Epithelial cell of prostate (primary cell): ENCODE results near the gene NHS.

Experiments used
- DNase-seq: peaks from one replicate; pipeline ENCODE4 v3.0.0-alpha.2; 2011; ENCODE audit warnings: low read depth, low spot score
- H3K27ac ChIP-seq: fragments of 450-650 bp; 2 replicates; pipeline ENCODE4 v1.5.1; 2017; ENCODE audit warnings: mild to moderate bottlenecking

The NHS gene

DNA sequence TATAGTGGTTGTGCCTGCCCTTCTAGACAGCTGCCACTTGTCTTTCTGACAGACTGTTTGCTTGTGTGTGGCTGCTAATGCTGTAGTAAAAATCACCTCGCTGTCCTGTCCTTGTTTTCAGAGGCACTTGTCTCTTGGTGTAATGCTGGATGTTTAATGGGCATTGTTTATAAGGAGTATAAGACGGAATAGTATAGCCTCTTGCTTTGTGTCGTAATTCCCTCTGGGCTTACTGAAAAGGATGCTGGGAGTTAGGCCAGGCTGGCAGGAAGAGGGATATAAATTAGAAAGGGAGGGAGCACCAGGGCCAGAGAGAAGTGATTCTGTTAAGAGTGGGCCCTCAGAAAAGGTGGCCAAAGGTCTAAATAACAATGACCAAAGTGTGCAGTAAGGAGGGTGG, 29.0 kb downstream of the NHS start:
- no peak for DNase-seq
- H3K27ac ChIP-seq, result peak overlapping the region; percentile 77

DNA sequence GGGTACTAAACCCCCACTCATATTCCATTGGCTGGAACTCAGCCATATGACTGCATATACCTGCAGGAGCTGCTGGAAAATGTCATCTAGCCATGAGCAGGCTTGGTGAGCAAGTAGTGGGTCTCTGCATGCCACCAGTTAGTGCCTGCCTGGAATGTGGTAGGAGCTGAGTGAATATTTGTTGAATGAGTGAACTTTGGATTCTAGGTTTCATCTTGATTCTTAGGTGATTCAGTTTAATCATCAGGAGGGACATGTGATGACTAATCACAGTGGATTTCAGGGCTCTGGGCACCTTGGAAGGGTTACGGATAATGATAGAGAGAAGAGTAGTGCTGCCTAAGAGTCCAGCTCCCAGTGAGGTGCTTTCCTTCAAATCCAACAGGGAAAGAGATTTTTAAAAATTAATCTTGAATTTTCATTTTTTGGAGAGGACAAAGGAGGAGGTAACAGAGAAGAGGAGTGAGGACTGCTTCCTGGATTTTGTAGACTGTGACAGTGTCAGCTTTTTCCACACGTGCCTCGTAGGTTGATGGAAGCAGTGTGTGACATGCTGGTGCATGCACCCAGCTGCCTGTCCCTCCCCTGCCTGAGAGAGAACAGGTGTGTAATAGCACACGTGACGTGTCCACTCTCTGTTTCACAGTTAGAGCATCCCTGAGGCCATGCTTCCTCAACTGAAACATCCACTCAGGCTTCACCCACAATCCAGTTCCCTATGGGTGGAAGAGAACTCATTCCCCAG, 30.4 kb downstream of the NHS start:
- H3K27ac ChIP-seq, result peak overlapping the region; percentile 77
- peak; percentile 69 for DNase-seq

DNA sequence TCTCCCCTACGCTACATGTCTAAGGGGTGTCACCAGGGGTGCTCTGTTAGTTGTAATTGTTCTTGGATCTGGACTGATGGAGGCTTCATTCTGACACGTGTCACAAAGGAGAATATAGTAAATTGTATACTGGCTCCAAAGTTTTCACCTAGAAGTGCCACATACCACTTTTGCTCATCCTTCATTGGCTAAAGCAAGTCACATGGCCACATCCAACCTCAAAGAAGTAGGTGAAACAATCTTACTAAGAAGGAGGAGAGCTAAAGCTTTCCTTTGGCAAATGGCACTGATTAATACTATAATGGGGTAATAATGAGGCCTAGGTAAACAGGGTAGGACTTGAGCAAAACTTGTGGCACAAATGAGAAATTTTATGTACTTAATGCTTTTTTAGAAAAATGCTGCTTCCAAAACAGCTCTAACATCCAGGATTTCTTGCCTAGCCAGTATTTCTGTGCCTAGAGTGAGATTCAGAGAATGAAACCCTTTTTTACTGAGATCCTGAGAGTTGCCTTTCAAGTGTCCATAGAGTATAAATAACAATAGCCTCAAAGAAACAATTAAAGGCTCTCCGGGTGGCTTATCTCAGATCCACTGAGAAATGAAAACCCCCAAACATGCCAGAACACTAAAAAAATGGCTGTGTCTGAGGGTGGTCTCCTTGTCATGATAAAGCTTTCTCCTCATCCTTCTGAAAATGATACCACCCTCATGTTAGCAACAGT, 34.7 kb downstream of the NHS start:
- no peak for DNase-seq
- no peak overlapping the region for H3K27ac ChIP-seq

DNA sequence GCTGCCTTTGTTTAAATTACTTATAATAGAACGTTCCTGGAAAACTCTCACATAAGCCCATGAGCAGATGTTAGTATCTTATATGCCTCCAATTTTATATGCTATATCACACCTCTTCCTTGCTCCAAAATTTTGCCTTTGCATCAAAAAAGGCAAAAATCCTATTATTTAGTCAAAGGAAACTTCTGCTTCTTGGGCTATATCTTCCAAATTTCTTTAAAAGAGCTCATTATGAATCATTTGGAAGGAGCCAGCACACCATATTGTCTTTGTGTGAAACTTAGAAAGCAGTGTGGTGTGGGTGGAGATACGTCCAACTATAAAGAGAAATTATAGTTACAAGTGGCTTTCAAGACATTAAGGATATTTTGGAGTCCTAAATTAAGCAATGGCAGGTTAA, 35.7 kb downstream of the NHS start:
- no peak overlapping the region for H3K27ac ChIP-seq
- no peak for DNase-seq

DNA sequence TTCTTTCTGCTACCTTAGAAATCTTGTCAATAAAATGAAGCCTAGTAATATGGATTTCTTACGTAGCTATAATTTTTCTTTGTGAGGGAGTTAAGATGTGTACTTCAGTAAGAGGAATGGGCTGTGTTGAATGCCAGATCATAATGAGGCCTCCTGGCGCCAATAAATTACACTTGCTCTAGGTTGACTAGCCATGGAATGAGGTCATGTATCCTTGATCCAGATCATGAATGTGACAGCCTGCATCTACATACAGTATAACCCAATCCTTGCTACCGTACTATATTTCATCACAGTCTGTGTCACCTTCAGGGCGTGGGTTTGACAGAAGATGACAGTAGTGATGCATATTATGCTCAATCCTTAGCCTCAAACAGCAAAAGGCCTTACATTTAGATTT, 36.2 kb downstream of the NHS start:
- DNase-seq, result no peak
- H3K27ac ChIP-seq, result no peak overlapping the region

DNA sequence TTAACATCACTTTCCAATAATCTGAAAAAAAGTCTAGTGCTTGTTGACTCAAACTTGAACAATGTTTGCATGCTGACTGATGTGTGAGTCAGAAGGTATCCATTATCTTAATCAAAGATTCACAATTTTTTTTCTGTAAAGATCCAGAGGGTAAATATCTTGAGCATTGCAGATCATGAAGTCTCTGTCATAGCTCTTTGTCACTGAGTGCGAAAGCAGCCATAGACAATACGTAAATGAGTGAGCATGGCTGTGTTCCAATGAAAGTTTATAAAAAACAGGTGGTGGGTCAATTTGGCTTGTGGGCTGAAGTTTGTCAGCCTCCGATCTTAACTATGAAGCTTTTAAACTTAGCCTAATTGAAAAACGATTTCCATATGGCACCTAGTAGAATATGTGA, 37.7 kb downstream of the NHS start:
- DNase-seq, result no peak
- H3K27ac ChIP-seq, result peak overlapping the region; percentile 82

DNA sequence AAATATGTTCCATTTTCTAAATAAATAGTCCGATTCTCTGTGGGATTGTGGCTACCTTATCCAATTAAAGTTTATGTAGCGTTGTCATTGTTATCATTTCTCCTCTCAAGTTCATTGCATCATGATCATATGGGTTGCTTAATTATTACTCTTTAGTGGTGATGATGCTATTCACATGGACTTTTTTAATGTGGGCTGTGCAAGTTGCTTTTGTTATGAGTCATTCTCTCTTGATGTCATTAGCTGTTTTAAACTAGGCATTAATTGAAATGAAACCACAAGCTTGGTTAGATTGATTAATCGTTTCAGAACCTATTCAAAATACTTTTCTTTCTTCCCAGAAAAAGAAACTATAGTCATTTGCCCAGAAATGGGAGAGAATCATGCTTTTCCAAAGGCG, 38.2 kb downstream of the NHS start:
- DNase-seq, result peak; percentile 68
- H3K27ac ChIP-seq, result peak overlapping the region; percentile 82

DNA sequence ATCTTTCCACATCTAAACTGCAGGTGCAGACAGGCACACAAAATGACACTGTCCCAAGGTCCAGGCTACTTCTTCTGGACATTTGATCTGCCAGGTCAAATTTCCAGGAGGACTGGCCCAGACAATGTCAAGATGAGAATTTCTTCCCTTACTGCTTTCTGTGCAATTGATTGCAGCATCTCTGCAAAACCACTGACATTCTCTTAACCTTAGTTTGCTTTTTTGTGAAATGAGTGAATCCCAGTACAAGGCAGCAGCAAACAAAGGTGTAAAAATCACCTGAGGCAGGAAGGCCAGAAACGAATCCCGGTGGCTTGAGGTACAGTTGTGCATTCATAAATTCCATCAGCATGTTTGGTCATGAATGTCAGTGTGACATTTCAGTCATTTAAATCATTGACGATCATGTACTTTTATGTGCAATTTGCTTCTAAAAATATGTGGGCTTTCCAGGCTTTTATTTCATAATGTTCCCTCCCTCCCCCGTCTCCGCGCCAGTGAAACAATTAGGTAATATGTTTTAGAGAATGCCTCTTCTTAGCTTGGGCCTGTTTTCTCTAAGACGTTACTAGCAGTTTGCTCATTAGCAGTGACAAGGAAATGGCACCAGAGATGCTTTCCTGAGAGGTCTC, 39.1 kb downstream of the NHS start:
- DNase-seq, result no peak

DNA sequence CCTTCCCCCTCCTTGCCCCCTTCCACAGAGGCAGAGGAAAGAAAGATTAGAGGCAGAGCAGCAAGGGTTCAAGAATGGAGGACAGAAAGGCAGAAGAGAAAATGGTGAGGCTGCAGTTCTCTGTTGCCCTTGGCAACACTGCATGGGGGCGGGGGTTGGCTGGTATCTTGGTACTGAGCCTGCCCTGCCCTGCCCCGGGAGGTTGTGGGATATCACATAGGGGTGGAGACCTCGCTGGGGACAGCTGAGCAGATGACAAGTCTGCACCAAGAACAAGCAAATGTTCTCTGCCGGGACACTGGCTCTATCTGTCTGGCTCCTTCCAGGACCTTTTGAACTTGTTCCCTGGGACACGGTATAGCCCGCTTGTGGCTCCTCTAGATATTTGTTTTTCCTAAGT, 39.8 kb downstream of the NHS start:
- H3K27ac ChIP-seq, result peak overlapping the region; percentile 82
- no peak for DNase-seq

More for the DNA sequence above, 39.1 kb downstream of the NHS start:
- peak overlapping the region; percentile 82 for H3K27ac ChIP-seq

DNA sequence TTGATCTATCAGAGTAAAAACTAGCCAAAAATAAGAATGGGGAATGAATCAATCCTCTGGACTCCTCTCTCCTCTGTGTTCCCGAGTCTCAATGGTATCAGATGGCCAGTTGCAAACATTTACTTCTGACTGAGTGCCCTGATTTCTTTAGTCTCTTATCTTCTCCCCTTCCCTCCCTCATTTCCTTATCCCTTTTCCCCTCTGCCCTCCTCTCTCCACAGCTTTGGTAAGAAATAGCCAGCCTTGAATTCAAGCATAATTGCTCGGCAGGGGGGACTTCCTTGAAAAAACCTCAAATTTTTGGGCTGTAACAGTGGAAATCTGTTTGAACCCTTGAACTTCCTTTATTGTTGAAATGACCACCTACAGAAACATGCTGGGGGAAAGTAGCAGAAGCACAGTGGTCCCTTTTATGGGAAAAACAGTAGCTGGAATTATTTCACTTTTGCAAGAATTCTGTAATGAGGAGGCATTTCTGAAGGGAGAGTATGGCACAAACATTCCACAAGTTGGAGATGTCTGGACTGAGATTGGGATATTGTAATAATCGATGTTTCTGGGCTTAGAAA, 40.3 kb downstream of the NHS start:
- H3K27ac ChIP-seq, result no peak overlapping the region
- no peak for DNase-seq

DNA sequence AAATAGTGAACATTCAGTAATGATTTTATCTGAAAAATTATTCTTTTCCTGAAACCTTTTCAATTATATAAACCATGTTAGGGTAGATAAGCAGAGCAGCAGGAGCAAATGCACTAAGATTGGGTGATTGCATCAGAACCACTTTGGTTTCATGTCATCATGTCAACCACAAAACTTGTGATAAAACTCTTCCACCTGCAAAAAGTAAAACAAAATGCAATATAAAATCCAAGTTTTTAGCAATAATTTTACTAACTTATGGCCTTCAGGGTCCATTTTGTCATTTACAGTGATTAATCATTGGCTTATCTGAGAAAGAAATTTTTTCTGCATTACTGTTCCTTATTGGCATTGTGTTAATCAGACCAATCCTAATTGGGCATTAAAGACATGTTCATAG, 42.4 kb downstream of the NHS start:
- H3K27ac ChIP-seq, result no peak overlapping the region
- DNase-seq, result no peak

DNA sequence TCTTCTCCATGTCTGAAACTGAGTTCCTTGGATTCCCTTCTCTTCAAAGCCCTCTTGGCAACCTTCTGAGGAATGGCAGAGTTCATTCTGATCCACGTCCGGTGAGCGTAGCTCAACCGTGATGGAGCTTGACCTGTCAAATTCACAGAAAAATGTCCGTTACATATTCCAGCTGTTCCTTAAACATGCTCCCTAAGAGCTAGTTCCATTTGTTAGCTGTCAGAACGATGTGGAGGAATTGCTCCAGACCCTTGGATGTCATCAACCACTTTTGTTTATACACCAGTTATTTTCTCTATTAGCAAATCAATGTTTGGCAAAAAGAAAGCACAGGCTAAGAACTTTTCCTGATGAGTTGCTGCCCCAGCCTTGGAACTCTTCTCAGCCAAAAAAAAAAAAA, 50.1 kb downstream of the NHS start:
- DNase-seq, result no peak
- no peak overlapping the region for H3K27ac ChIP-seq

DNA sequence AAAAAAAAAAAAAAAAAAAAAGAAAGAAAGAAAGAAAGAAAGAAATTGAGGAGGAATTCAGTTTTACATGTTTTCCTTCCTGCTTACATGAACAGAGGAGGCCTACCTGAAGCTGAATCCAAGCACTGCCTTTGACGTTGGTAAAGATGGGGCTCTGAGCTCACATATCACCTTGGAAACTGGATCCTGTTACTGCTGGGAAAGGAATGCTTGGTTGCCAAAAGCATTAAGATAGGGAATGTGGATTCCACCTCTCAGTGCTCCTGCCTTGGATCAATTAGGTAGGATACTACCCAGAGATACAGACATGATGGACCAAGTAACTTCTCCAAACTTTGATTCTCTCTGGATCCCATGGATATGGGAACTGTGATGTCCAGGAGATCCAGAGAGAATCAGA, 50.6 kb downstream of the NHS start:
- no peak for DNase-seq
- no peak overlapping the region for H3K27ac ChIP-seq

DNA sequence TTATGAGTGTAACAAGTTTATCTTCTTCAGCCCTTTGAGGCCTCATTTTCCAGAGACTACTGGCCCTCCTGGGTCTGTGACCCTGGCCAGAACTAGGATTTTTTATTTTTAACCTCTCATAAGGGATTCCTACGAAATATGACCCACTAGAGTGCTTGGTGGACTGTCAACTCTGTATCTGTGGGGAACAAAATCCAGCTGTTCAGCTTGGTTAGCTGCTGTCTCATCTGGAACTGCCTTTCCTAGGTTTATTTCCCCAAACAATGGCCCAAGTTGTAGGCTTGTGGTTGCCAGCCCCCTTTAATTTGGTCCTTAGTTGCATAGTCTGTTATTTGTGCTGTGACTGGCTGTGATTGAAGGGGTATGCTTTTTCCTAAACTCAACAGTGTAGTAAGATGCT, 56.2 kb downstream of the NHS start:
- no peak for DNase-seq
- H3K27ac ChIP-seq, result no peak overlapping the region

DNA sequence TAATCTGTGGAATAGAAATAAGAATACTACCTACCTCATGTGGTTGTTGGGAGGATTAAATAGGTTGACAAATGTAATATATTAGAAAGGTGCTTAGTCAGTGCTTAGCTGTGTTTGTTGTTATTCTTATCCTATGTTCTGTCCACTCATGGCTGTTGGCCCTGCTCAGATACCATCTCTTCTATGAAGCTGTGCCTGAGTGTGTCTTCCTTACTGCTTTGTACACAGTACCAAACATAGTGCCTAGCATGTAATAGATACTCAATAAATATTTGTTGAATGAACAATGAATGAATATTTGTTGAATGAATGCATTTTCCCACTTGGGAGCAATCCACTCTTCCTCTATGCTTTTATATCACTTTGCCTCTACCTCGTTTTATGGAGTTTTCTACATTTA, 57.2 kb downstream of the NHS start:
- DNase-seq, result no peak
- H3K27ac ChIP-seq, result no peak overlapping the region

DNA sequence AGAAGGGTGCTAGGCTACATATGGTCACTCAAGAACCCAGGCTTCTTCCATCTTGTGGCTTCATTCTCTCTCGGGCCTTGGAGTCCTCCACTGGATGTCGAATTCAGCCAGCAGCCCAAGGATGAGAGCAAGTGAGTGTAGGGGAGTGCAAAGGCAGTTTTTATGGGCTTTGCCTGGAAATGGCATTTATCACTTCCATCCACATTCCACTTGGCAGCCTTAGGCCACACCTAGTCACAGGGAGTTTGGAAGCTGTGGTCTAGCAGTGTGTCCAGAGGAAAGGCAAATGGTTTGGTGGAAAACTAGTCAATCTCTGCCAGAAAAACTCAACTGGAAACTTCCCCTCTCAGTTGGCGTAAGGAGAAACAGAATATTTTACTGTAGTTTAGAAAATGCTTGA, 59.0 kb downstream of the NHS start:
- no peak overlapping the region for H3K27ac ChIP-seq
- DNase-seq, result no peak

DNA sequence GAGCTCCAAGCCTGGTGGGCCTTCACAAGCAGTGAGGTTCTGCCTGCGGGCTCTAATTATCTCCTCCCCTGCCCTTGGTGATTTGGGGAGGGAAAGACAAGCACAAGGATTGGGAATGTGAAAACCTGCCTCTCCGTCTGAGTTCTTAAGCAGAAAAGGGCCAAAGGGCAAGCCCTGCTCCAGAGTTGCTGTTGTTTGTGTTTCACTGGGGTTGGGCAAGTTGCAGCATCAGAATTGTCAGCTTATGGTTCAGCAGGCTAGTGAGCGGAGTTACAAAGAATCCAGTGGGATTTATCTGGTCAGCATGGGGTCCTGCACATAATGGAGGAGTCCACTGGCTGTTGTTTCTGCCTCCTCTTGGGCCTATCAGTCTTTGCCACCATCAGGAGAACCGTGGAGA, 60.5 kb downstream of the NHS start:
- no peak overlapping the region for H3K27ac ChIP-seq
- no peak for DNase-seq

DNA sequence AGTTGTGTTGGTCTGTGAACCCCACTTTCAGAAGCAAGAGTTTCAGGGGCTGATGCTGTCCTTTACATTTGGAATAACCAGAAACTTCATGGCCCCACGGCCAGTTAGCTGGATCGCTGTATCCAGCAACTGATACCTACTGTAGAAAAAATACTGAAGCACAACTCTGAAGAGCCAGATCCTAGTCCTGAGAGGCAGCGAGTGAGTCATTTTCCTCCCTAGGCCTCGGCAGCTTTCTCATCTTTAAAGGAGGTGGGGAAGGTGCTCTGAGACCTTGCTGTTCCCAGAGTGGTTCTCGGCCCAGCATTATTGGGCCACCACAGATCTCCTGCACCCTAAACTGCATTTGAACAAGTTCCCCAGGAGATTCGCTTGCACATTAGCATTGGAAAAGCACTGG, 63.2 kb downstream of the NHS start:
- DNase-seq, result no peak
- H3K27ac ChIP-seq, result no peak overlapping the region

DNA sequence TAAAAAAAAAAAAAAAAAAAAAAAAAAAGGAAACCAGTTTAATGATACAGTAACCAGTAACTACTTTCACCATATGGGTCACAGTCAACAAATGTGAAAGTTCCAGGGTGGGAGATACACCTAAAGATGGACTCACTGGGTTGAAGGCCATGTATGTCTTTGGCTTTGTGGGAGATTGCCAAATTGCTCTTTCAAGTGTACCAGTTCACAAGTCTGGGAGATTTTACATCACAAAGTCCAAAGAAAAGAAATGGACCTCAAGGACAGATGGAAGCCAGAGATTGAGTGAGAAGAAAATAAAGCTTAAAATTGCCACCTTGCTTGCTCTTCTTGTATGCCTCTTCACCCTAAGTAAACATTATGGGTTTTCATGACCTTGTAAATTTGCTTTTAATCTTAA, 65.3 kb downstream of the NHS start:
- DNase-seq, result no peak
- no peak overlapping the region for H3K27ac ChIP-seq

DNA sequence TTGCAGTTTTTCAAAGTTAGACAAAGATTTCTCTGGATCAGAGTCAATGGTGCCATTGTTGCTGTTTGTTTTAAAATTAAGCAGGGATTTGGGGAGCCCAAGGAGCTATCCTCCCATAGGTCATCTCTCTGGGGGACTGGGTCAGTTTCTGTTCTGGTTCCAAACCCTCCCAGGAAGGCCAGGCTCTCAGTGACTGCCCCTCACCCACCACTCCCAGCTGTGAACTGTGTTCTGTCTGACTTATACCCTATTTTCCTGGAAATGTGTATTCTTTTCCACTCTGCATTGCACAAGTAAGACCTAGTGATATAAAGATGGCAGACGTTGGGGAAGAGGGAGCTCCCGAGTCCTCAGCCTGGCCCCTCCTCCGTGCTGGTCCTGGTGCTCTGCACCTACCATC, 65.8 kb downstream of the NHS start:
- no peak overlapping the region for H3K27ac ChIP-seq
- DNase-seq, result no peak

DNA sequence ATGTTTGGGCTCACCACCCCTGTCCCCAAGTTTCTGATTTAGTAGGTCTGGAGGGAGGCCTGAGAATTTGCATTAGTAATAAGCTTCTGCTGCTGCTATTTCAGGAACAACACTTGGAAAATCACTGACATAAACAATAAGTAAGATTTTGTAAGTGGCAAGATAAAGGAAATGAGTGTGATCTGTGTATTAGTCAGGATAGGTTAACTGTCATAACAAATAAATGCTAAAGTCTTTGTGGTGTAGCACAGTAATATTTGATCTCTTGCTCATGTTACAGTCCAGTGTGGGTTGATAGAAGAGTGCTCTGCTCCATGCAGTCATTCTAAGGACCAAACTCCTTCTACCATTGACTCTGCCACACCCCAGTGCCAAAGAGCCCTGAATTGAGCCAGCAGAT, 67.0 kb downstream of the NHS start:
- H3K27ac ChIP-seq, result peak overlapping the region; percentile 62
- DNase-seq, result peak; percentile 52
